ENCODE results near the gene TBC1D13.
"Not testable (repeated sequence)": the region's sequence is repeated elsewhere in the genome, so short reads cannot be mapped to it uniquely, and the experiment has no call there.

Gene TBC1D13, protein sequence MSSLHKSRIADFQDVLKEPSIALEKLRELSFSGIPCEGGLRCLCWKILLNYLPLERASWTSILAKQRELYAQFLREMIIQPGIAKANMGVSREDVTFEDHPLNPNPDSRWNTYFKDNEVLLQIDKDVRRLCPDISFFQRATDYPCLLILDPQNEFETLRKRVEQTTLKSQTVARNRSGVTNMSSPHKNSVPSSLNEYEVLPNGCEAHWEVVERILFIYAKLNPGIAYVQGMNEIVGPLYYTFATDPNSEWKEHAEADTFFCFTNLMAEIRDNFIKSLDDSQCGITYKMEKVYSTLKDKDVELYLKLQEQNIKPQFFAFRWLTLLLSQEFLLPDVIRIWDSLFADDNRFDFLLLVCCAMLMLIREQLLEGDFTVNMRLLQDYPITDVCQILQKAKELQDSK

DNA sequence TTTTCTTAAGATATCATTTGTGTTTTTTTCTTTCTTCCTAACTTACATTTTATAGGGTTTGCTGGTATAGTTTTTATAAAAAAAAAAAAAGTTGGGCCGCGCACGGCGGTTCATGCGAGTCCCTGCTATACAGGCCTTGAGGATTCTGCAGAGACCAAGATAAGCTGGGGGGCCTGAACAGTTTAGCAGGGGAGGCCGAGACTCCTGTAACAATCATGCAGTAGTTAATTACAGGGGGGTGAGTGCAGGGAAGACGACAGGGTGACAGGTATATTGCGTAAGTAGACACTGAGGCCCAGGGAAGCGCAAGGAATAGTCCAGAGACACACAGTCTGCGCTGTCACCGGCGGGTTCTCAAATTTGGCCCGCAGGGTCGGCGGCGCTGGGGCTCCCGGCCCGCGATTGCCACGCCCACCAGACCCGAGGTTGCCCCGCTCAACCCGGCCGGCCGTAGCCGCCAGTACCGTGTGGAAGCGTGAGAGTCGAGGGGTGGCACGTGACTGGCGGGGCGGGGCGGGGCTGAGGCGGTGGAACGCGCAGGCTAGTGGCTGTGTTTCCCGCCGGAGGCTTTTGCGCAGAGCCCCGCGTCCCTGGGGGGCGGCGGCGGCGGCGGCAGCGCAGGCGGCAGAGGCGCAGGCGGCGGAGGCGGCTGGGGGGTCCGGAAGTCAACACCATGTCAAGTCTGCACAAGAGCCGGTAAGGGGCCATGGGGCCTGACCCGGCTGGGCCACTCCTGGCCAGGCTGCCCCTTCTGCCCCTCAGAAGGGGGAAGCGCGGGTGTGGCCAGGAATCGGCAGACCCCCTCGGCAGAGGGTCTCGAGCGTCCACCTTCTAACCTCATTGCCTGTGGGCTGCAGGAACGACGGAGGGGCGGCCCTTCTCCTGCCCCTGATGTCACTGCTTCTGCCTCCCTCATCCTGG is at the start of gene TBC1D13:
TSS of gene TBC1D13 (plus strand) at position 573 of the 921 bp plus-strand sequence. CDS start at position 674, 101 bp downstream.
- DNase-seq (ENCODE audit: extremely low spot score, insufficient read length, low read depth) (peak; percentile 83), FAIRE-seq (peak; percentile 66)

DNA sequence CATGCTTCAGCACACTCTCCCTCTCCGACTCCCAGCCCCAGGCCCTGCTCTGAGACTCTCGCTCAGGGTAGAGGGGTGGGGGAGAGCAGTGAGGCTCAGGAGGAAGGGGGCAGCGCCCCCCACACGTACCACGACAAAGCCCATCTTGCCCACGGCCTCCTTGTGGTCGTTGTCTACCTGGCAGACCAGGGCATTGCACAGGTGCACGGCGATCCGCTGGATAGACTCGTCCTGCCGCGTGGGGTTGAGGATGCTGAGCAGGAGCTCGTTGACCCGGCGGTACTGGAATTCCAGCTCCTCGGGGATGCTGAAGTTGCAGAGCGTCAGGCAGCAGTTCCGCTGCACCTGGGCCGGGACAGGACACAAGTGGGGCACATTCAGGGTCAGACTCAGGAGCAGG is 44.7 kb upstream of the TBC1D13 start:
- FAIRE-seq, result no peak
- no peak for DNase-seq (ENCODE audit: extremely low spot score, insufficient read length, low read depth)

DNA sequence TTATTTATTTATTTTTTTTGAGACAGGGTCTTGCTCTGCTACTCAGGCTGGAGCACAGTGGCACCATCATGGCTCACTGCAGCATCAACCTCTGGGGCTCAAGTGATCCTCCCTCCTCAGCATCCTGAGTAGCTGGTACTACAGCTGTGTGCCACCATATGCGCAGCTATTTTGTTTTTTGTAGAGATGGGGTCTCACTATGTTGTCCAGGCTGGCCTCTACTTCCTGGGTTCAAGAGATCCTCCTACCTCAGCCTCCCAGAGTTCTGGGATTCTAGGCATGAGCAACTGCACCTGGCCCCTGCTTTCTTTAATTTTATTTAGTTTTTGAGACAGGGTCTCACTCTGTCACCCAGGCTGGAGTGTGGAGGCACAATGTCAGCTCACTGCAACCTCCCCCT is 43.6 kb upstream of the TBC1D13 start:
- no peak for DNase-seq (ENCODE audit: extremely low spot score, insufficient read length, low read depth)

DNA sequence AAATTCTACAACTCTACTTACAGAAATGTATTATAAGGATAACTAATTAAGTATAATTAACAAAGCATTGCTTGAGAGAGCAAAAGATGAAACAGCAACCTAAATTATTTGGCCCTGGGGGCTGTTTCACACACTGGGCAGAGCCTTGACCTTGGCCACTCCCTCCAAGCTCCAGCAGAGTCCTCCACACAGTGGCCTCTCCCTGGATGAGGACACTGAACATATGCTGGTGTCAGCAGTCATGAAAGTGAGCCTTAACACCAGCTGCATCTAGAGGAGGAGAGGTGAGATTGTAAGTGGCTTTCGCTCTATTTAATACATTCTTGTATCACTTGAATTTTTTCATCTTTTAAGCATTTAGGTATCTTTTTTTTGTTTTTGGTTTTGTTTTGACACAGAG is 39.8 kb upstream of the TBC1D13 start:
- DNase-seq (ENCODE audit: extremely low spot score, insufficient read length, low read depth), result no peak
- FAIRE-seq, result no peak

More for the DNA sequence above, 43.6 kb upstream of the TBC1D13 start:
- FAIRE-seq, result no peak

DNA sequence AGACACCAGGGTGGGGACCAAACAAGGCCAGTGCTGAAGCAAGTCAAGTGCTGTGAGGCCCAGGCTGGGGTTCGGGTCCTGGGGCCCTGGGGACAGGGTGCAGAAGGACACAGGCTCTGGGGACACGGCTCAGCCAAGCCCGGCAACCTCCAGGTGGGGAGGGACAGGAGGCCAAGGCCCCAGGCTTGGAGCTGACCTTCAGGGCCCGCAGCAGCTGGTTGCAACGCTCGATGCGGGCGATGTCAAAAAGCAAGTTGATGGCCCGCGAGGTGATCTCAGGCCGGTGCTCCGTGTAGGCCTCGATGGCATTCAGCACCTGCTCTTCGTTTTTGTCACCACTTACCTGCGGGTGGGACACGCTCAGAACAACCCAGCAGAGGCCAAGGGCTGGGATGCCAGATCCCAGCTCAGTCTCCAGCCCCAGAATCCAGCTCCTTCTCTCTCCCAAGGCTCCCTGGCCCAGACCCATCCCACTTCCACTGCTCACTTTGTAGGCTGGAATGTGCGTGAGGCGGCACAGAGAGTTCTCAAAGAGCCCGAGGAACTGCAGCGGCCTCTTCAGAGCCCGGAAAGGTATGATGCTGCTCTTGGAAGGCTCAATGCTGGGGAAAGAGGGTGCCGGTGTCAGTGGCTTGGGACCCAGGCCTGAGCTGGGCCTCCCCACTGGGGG is 36.0 kb upstream of the TBC1D13 start:
- FAIRE-seq, result no peak

DNA sequence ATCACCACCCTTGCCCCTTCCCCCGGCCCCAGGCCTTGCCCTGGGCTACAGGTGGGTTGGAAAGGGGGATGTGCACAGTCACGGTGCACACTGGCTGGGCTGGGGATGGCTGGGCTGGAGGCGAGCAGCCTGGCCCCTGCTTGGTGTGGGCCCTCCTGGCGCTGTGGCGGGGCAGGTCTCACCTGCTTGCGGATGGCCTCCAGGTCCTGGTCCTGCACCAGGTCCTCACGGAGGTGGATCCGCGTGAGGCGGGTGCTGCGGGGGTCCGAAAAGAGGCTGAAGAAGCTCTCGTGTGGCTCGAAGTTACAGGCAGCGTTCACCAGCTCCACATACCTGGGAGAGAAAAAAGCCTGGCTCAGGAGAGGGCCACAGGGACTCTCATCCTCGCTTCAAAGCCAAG is 33.4 kb upstream of the TBC1D13 start:
- no peak for FAIRE-seq

More for the DNA sequence above, 36.0 kb upstream of the TBC1D13 start:
- DNase-seq (ENCODE audit: extremely low spot score, insufficient read length, low read depth), result no peak

DNA sequence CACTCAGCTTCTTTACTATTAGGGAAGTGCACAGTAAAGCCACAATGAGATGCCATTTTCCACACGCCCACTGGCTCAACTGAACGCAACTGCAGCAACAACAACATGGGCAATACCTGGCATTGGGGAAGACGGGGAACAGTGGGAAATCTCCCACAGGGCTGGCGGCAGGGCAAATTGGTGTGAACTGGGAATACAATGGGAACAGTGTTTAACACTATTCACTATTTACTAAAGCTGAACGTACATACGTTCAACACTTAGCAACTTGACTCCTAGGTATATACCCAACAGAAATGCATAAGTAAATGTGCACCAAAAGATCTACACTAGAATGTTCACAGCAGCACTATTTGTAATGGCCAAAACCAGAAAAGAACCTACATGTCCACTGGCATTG is 29.5 kb upstream of the TBC1D13 start:
- DNase-seq (ENCODE audit: extremely low spot score, insufficient read length, low read depth), result no peak

More for the DNA sequence above, 33.4 kb upstream of the TBC1D13 start:
- DNase-seq (ENCODE audit: extremely low spot score, insufficient read length, low read depth), result no peak

DNA sequence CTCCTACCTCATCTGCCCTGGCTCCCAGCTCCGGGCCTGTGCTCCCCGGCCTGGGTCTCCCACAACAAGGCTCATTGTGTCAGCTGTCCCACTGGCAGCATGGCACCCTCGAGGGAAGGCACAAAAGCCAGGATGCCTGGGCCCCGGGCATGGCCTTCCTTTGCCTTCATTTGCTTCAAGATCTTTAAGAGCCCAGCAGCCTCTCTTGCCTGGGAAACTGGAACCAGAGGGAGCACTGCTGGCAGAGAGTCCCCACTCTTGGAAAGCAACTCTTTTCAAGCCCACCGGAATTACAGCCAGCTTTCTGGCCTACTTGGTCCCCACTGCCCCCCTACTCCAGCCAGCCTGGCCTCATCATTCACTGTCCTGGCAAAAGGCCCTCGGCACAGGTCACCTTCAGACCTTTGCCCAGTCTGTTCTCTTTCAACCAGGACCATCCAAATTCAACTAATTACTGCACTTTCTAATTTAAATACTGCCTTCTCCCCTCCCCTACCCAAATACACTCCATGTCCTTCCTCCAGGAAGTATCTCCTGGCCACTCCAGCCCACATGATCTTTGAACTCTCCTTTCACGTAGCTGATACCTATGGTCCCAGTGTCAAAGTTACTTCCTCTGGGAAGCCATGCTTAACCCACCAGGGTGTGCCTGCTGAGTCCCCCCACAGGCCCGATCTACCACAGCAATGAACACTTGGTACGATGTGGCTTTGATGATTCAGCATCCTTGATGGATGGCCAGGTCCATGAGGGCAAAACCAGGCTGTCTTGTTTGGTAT is 24.2 kb upstream of the TBC1D13 start:
- FAIRE-seq (no peak), DNase-seq (ENCODE audit: extremely low spot score, insufficient read length, low read depth) (no peak)

More for the DNA sequence above, 29.5 kb upstream of the TBC1D13 start:
- no peak for FAIRE-seq

DNA sequence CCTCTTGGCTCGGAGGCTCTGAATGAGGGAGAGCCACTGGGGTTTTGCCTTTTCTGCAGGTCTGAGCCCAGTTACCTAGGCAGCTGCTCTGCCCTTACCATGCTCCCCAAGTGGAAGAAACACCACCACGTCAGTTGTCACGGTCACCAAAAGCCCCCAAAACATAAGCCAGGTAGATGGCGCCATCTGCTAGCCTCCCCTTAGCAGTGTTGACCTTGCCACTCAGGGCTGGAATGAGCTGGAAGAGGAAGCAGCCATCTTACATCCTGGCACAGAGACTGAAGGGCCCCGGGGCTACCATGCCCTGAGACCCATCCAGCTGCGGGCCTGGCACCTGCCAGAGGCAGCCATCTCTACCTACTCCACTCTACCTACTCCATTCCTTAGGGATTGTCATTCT is 22.7 kb upstream of the TBC1D13 start:
- DNase-seq (ENCODE audit: extremely low spot score, insufficient read length, low read depth), result no peak
- no peak for FAIRE-seq

DNA sequence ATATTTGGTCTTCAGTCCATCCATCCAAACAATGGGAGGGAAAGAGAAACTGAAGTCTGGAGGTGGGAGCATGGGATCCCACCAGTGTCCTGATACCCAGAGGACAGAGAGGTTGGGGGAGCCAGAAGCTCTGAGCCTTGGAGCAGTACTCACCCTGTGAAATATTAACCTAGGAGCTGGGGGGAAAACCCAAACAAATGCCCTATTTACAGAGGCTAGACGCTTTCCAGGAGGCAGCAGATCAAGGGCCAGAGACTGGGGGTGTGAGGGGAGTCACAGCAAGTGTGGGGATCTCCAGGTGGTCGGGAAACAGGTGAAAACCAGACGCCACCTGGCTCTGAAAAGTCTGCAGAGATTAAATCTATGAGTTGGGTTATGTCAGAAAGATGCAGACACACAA is 21.6 kb upstream of the TBC1D13 start:
- FAIRE-seq, result peak; percentile 41
- no peak for DNase-seq (ENCODE audit: extremely low spot score, insufficient read length, low read depth)

DNA sequence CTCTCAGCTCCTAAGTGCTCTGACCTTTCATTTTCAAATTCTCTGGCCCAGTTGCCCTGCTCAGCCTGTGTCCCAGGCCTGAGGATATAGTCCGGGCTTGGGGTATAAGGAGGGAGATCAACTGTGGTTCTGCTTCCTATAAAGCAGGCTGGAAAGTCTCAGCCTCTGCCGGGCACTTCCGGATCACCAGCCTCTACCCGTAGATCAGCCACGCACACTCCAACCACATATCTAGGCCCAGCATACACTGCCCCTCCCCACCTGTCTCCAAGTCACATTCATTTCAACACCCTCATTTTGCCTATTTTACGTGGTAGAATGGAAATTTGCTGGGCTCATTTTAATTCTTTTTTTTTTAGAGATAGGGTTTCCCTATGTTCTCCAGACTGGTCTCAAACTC is 18.4 kb upstream of the TBC1D13 start:
- no peak for DNase-seq (ENCODE audit: extremely low spot score, insufficient read length, low read depth)
- no peak for FAIRE-seq

DNA sequence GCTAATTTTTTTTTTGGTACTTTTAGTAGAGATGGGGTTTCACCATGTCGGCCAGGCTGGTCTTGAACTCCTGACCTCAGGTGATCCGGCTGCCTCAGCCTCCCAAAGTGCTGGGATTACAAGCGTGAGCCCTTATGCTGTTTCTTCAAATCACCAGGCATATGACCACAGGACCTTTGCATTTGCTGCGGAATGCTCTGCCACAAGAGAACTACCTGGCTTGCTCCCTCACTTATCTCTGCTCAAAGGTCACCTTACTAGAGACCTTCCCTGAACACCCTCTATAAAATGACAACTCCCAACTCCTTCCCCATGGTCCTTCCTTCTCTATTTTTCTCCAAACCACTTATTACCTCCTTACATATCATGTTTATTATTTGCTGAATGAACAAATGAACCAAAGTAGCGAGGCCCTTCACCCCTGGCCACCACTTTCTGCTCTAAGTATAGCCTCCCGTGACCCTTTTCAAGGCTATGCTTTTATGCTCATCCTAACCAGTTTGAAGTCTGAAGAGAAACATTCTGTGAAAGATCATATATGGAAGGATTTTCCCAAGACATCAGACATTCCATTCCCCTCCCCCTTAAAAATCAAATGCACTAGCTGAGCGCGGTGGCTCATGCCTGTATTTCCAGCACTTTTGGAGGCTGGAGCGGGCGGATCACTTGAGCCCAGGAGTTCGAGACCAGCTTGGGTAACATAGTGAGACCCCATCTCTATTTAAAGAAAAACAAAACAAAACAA is 16.6 kb upstream of the TBC1D13 start:
- DNase-seq (ENCODE audit: extremely low spot score, insufficient read length, low read depth) (no peak), FAIRE-seq (no peak)

DNA sequence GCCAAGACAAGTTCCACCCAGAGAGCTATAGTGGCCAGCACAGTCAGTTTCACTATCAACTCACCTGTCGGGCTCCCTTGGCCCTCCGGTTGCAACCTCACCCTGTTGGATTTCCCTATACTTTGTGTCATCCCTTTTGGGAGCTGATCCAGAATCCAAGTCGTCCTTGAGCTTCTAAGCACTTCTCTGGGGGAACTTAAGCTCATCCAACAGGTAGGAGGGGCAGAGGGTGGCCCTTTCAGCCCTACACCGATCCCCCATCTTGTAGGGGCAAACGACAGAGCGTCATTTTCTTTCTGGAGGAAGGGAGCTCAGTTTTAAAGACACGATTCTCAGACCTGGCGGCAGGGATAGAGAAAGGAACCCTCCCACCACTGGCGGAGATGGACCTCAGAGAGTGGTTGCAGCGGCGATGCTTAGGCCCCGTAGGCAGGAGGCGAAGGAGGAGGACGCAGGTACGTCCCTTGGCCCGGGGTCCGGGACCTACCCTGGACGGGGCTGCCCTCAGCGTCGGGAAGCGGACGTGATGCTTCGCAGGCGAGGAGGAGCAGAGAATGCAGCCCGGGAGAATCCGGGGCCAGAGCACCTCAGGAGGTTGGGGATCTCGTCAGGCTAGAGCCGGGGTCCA is 15.8 kb upstream of the TBC1D13 start:
- DNase-seq (ENCODE audit: extremely low spot score, insufficient read length, low read depth) (no peak), FAIRE-seq (no peak)

DNA sequence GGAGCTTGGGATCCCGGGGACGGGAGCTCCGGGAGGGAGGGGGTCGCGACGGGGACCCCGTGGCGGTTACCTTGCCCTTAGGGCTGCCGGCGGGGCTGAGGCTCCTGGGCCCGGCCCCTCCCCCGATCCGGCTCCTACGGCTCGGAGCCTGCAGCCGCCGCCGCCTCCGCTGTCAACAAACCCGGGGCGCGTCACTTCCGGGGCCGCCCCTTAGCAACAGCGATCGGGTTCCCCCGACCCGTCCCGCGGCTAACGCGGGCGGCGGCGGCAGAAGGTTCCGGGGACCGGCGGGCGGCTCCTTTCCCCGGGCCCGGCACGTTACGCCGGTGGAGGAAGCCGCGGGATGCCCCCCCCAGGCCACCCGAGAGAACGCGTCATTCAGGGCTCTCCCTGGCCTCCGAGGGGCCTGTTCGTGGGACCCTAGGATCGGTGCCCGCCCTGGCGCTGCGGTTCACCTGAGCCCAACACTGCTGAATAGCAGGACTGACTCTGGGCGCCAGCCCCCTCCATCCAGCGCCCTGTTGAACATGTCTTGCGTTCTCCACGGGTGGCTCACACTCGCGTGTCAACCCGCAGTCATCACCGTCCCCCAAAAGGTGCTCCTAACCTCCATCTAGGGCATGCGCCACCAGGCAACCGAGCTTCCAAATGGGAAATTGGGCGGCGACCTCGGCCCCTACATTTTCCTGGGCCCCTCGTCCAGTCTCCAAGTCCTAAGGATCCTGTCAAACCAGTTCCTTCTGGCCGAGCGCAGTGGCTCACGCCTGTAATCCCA is 15.1 kb upstream of the TBC1D13 start, which contains the start of gene ZER1:
TSS of gene ZER1 (minus strand) at position 183 of the 775 bp plus-strand sequence. CDS start 16,362 bp downstream, outside the sequence.
- peak; percentile 98 for DNase-seq (ENCODE audit: extremely low spot score, insufficient read length, low read depth)
- FAIRE-seq, result peak; percentile 66

DNA sequence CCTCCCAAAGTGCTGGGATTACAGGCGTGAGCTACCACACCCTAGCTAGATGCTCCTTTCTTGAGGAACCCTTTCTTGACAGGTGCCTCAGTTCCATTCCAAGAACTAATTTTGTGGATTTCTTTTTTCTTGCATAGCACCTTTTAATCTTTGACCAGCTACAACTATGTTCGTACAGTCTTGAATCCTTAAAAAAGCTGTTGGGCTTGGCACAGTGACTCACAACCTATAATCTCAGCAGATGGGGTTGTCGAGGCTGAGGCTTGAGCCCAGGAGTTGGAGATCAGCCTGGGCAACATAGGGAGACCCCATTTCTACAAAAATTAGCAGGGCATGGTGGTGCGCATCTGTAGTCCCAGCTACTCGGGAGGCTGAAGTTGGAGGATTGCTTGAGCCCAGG is 14.0 kb upstream of the TBC1D13 start:
- no peak for DNase-seq (ENCODE audit: extremely low spot score, insufficient read length, low read depth)
- no peak for FAIRE-seq

DNA sequence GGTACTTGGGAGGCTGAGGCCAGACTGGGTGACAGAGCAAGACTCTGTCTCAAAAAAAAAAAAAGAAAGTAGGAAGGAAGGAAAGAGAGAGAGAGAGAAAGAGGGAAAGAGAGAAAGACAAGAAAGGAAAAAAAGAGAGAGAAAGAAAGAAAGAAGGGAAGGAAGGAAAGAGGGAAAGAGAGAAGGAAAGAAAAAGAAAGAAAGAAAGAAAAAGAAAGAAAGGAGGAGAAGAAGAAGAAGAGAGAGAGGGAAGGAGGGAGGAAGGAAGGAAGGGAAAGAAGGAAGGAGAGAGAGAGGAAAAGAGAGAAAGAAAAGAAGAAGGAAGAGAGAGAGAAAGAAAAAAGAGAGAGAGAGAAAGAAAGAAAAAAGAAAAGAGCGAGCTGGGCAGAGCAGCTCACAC is 12.2 kb upstream of the TBC1D13 start:
- no peak for FAIRE-seq
- no peak for DNase-seq (ENCODE audit: extremely low spot score, insufficient read length, low read depth)

DNA sequence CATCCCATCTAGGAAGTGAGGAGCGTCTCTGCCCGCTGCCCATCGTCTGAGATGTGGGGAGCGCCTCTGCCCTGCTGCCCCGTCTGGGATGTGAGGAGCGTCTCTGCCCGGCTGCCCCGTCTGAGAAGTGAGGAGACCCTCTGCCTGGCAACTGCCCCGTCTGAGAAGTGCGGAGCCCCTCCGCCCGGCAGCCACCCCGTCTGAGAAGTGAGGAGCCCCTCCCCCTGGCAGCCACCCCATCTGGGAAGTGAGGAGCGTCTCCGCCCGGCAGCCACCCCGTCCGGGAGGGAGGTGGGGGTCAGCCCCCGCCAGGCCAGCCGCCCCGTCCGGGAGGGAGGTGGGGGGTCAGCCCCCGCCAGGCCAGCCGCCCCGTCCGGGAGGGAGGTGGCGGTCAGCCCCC is 7.0 kb upstream of the TBC1D13 start:
- not testable (repeated sequence) for DNase-seq (ENCODE audit: extremely low spot score, insufficient read length, low read depth); FAIRE-seq
